Lower leg skin (tissue), 3 donors: ENCODE data around the gene ARID1B.

Experiments
- CTCF ChIP-seq, 3 donors: fragments of 450-650 bp; IDR thresholded peaks; one replicate each; pipeline ENCODE4 v1.5.1; 2016; ENCODE audit warnings: antibody characterized with exemption in 3 of 3, mild to moderate bottlenecking in 3 of 3, moderate library complexity in 2 of 3
- POLR2A ChIP-seq, 2 donors: fragments of 450-650 bp; IDR thresholded peaks; one replicate each; pipeline ENCODE4 v1.6.1; 2016 to 2017; ENCODE audit warnings: antibody characterized with exemption in 2 of 2, mild to moderate bottlenecking in 1 of 2, moderate library complexity in 1 of 2

GRCh38 chr6:157233156-157233555 is 456.0 kb downstream of the ARID1B start:
- TF ChIP-seq CTCF (IDR thresholded peaks at IDR 0.05) (no peak), POLR2A (IDR thresholded peaks at IDR 0.05) (no peak)
